ENCODE measurements around the gene INMT. TPM values are rescaled to one million over a fixed set of nuclear protein-coding genes. Genes with fewer than 3 reads are reported as not detected.

The INMT gene
- total RNA-seq, 6 experiments from 2014 or later: not detected

GRCh38 chr7:30706316-30706715, 45.6 kb upstream of the INMT start:
- H3K9me3 Mint-ChIP-seq: no peaks in the 10 kb centered on the region
- no peaks in the 10 kb centered on the region for H3K36me3 Mint-ChIP-seq (ENCODE audit: low read depth)
- H3K4me1 Mint-ChIP-seq (ENCODE audit: low read depth): no peaks in the 10 kb centered on the region
- H3K4me3 Mint-ChIP-seq: no peak overlapping the region
- no peak overlapping the region for H3K27ac Mint-ChIP-seq
- DNase-seq: no peak
- TF ChIP-seq, protein P1, sequence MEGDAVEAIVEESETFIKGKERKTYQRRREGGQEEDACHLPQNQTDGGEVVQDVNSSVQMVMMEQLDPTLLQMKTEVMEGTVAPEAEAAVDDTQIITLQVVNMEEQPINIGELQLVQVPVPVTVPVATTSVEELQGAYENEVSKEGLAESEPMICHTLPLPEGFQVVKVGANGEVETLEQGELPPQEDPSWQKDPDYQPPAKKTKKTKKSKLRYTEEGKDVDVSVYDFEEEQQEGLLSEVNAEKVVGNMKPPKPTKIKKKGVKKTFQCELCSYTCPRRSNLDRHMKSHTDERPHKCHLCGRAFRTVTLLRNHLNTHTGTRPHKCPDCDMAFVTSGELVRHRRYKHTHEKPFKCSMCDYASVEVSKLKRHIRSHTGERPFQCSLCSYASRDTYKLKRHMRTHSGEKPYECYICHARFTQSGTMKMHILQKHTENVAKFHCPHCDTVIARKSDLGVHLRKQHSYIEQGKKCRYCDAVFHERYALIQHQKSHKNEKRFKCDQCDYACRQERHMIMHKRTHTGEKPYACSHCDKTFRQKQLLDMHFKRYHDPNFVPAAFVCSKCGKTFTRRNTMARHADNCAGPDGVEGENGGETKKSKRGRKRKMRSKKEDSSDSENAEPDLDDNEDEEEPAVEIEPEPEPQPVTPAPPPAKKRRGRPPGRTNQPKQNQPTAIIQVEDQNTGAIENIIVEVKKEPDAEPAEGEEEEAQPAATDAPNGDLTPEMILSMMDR (IDR thresholded peaks at IDR 0.05): no peak
- peaks cover 56% of the 10 kb centered on the region for H3K27me3 Mint-ChIP-seq (ENCODE audit: insufficient read depth)

DNA sequence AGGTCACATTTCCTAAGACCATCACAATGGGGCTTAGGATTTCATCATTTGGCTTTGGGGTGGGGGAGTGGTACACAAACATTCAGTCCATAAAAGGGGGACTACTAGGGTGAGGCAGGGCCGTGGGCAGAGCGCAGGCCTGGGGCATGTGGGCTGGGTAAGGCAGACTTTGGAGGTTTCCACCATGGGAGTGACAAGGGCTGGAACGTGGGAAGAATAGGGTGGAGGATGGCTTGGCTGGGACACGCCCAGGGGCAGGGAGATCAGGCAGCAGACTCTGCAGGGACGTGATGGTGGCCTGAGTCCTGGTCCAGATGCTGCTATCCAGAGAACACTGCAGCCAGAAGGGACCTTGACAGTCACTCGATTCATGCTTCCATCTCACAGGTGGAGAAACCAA, 45.0 kb upstream of the INMT start:
- no peak overlapping the region for H3K4me3 Mint-ChIP-seq
- DNase-seq: no peak
- H3K36me3 Mint-ChIP-seq (ENCODE audit: low read depth): no peaks in the 10 kb centered on the region
- TF ChIP-seq, protein P1 (IDR thresholded peaks at IDR 0.05): no peak
- H3K4me1 Mint-ChIP-seq (ENCODE audit: low read depth): no peaks in the 10 kb centered on the region
- H3K27me3 Mint-ChIP-seq (ENCODE audit: insufficient read depth): peaks cover 50% of the 10 kb centered on the region
- H3K9me3 Mint-ChIP-seq: no peaks in the 10 kb centered on the region
- H3K27ac Mint-ChIP-seq: no peak overlapping the region

- Mint-ChIP-seq H3K36me3 (ENCODE audit: low read depth) (no peaks in the 10 kb centered on the region), H3K9me3 (no peaks in the 10 kb centered on the region), H3K4me3 (no peak overlapping the region), H3K27me3 (ENCODE audit: insufficient read depth) (peaks cover 48% of the 10 kb centered on the region), H3K27ac (no peak overlapping the region), H3K4me1 (ENCODE audit: low read depth) (no peaks in the 10 kb centered on the region)
- TF ChIP-seq, protein P1 (IDR thresholded peaks at IDR 0.05): no peak
- DNase-seq: no peak
Measured at GRCh38 chr7:30707391-30708357, 44.3 kb upstream of the INMT start.

DNA sequence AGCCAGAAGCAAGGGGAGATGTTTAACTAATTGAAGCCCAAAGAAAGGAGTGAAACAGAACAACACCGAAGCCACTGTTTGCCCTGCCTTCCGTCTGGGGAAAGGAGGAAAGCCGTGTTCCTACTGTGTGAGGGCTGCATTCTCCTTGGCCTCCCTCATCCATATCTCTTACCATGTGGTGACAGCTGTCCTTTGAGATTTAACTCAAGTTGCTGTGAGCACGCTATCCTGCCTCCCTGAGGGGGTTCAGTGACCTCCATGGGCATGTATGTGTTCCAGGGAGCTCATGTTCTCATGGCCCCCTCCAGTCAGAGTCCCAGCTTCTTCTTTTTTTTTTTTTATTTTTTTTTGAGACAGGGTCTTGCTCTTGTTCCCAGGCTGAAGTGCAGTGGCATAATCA, 43.5 kb upstream of the INMT start:
- no peak overlapping the region for H3K4me3 Mint-ChIP-seq
- H3K27me3 Mint-ChIP-seq (ENCODE audit: insufficient read depth): peaks cover 44% of the 10 kb centered on the region
- H3K27ac Mint-ChIP-seq: no peak overlapping the region
- TF ChIP-seq, protein P1 (IDR thresholded peaks at IDR 0.05): no peak
- H3K4me1 Mint-ChIP-seq (ENCODE audit: low read depth): no peaks in the 10 kb centered on the region
- H3K9me3 Mint-ChIP-seq: no peaks in the 10 kb centered on the region
- no peak for DNase-seq
- no peaks in the 10 kb centered on the region for H3K36me3 Mint-ChIP-seq (ENCODE audit: low read depth)

GRCh38 chr7:30708983-30709382, 43.0 kb upstream of the INMT start:
- Mint-ChIP-seq H3K27me3 (ENCODE audit: insufficient read depth) (peaks cover 40% of the 10 kb centered on the region), H3K36me3 (ENCODE audit: low read depth) (no peaks in the 10 kb centered on the region), H3K27ac (no peak overlapping the region), H3K4me3 (no peak overlapping the region), H3K4me1 (ENCODE audit: low read depth) (no peaks in the 10 kb centered on the region), H3K9me3 (no peaks in the 10 kb centered on the region)
- TF ChIP-seq, protein P1 (IDR thresholded peaks at IDR 0.05): no peak
- DNase-seq: no peak
